ENCODE measurements around the gene BCAM. TPM values are rescaled to one million over a fixed set of nuclear protein-coding genes. Genes with fewer than 3 reads are reported as not detected.

The BCAM gene
- total RNA-seq, 4 donors from 2014 or later = 24.1 to 52.7 (median 36.9) TPM

GRCh38 chr19:44820648-44821609 lies 12.0 kb downstream of the BCAM start:
- no peak overlapping the region for H3K4me3 ChIP-seq

DNA sequence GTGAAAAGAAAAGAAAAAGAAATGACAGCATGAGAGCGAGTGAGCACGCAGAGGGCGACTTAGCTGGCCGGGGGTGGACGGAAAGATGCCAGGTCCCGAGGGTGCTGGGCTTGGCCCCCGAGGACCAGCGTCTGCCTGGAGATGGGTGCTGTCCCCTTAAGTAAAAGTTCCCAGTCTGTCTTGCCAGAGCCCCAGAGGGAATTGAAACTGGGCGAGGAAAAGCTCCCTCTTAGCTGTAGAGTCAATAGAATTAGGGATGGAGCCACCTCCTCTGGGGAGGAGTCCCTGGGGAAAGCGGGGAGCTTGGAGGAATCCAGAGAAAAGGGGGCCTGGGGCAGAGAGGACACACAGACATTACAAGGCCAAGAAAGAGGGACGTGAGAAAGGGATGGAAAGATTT lies 13.3 kb downstream of the BCAM start:
- 42 to 80% methylated on average over 10 to 11 of the region's 11 CpGs for WGBS, 2 donors (ENCODE audit: low coverage in 1 of 2)
- H3K4me3 ChIP-seq = no peak overlapping the region
- H3K9me3 ChIP-seq = no peaks in the 10 kb centered on the region
- peaks cover 0 to 21% (median 6%) of the 10 kb centered on the region in 3 donors for H3K4me1 ChIP-seq
- TF ChIP-seq EP300 (IDR thresholded peaks at IDR 0.05) (no peak), CTCF (IDR thresholded peaks at IDR 0.05) (no peak), POLR2AphosphoS5 (IDR thresholded peaks at IDR 0.05) (no peak), POLR2A (IDR thresholded peaks at IDR 0.05) (no peak)
- no peak for ATAC-seq
- peaks cover 0 to 16% of the 10 kb centered on the region in 2 donors for H3K36me3 ChIP-seq
- peak overlapping the region in 1 of 4 donors; percentile 61 for H3K27ac ChIP-seq
- peaks cover 10% of the 10 kb centered on the region for H3K27me3 ChIP-seq

More at GRCh38 chr19:44820648-44821609, 12.0 kb downstream of the BCAM start:
- Histone ChIP-seq H3K36me3 (peaks cover 0 to 16% of the 10 kb centered on the region in 2 donors), H3K4me1 (peaks cover 0 to 21% (median 6%) of the 10 kb centered on the region in 3 donors), H3K27ac (peak overlapping the region in 3 of 4 donors; percentile 57 to 64 (median 61)), H3K27me3 (peaks cover 6% of the 10 kb centered on the region), H3K9me3 (no peaks in the 10 kb centered on the region)
- ATAC-seq = peak; percentile 82
- no CpG with 5 or more reads among the region's 35 CpGs for WGBS, 2 donors (ENCODE audit: low coverage in 1 of 2)
- TF ChIP-seq CTCF (IDR thresholded peaks at IDR 0.05) = no peak
- TF ChIP-seq POLR2A (IDR thresholded peaks at IDR 0.05) = no peak
- TF ChIP-seq POLR2AphosphoS5 (IDR thresholded peaks at IDR 0.05) = no peak
- no peak for TF ChIP-seq EP300 (IDR thresholded peaks at IDR 0.05)

DNA sequence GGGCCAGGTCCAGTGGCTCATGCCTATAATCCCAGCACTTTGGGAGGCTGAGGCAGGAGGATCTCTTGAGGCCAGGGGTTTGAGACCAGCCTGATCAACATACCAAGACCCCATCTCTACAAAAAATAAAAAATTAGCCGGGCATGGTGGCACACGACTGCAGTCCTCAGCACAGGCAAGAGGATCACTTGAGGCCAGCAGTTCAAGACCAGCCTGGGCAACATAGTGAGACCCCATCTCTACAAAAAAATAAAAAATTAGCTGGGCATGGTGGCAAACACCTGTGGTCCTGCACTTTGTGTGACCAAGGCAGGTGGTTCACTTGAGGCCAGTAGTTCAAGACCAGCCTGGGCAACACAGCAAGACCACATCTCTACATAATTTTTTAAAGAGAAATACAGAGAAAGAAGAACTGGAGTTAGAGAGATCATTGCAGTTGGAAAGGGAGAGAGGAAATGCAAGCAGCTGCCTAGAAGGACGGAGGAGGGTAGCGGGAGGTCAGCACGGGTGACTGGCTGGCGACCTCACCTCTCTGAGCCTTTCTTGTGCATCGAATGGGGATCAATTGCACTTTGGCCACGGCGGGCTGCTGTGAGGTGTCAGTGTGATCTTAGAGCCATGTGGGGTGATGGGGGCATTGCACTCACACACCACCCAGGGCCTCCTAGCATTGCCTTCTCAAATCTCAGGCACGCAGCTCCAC lies 13.9 kb downstream of the BCAM start:
- no peak for TF ChIP-seq EP300 (IDR thresholded peaks at IDR 0.05)
- TF ChIP-seq POLR2A (IDR thresholded peaks at IDR 0.05) = no peak
- TF ChIP-seq CTCF (IDR thresholded peaks at IDR 0.05) = no peak
- TF ChIP-seq POLR2AphosphoS5 (IDR thresholded peaks at IDR 0.05) = no peak
- peak overlapping the region in 1 of 4 donors; percentile 61 for H3K27ac ChIP-seq
- 65 to 72% methylated on average over 8 to 9 of the region's 10 CpGs for WGBS, 2 donors (ENCODE audit: low coverage in 1 of 2)

GRCh38 chr19:44823373-44823698 lies 14.4 kb downstream of the BCAM start:
- Histone ChIP-seq H3K36me3 (peaks cover 0 to 13% of the 10 kb centered on the region in 2 donors), H3K9me3 (no peaks in the 10 kb centered on the region), H3K27me3 (peaks cover 14% of the 10 kb centered on the region), H3K27ac (no peak overlapping the region), H3K4me3 (no peak overlapping the region), H3K4me1 (peaks cover 0 to 21% (median 6%) of the 10 kb centered on the region in 3 donors)
- ATAC-seq = no peak
- TF ChIP-seq CTCF (IDR thresholded peaks at IDR 0.05) = no peak
- no peak for TF ChIP-seq POLR2A (IDR thresholded peaks at IDR 0.05)
- no peak for TF ChIP-seq POLR2AphosphoS5 (IDR thresholded peaks at IDR 0.05)
- no peak for TF ChIP-seq EP300 (IDR thresholded peaks at IDR 0.05)
- WGBS, 2 donors (ENCODE audit: low coverage in 1 of 2) = 43 to 55% methylated on average over 4 of the region's 4 CpGs

More for the DNA sequence above, 13.9 kb downstream of the BCAM start:
- ATAC-seq = no peak
- peaks cover 14% of the 10 kb centered on the region for H3K27me3 ChIP-seq
- H3K4me3 ChIP-seq = no peak overlapping the region
- H3K36me3 ChIP-seq = peaks cover 0 to 16% of the 10 kb centered on the region in 2 donors
- peaks cover 0 to 21% (median 6%) of the 10 kb centered on the region in 3 donors for H3K4me1 ChIP-seq
- H3K9me3 ChIP-seq = no peaks in the 10 kb centered on the region

All from gastroesophageal sphincter (tissue), 4 donors.